HG03442 (cell line): ENCODE results near the gene OPTC.
"Not testable (repeated sequence)": the region's sequence is repeated elsewhere in the genome, so short reads cannot be mapped to it uniquely, and the experiment has no call there.

ENCODE experiments used
- ATAC-seq: cut with Tn5 transposase; IDR thresholded peaks from one replicate; pipeline ENCODE4 v1.9.1; 2021; ENCODE audit warnings: mild to moderate bottlenecking, moderate library complexity; ENCODE audit not compliant: unreplicated experiment

The OPTC gene

GRCh38 chr1:203493901-203494300 lies at the start of gene OPTC:
TSS of gene OPTC (plus strand) at chr1:203494153. CDS start at chr1:203496006, 1,853 bp downstream.
- no peak for ATAC-seq

- ATAC-seq, result no peak
These were observed 49.8 kb upstream of the OPTC start for GRCh38 chr1:203444171-203444576.

- no peak for ATAC-seq
These were observed 46.8 kb upstream of the OPTC start for GRCh38 chr1:203447151-203447550.

DNA sequence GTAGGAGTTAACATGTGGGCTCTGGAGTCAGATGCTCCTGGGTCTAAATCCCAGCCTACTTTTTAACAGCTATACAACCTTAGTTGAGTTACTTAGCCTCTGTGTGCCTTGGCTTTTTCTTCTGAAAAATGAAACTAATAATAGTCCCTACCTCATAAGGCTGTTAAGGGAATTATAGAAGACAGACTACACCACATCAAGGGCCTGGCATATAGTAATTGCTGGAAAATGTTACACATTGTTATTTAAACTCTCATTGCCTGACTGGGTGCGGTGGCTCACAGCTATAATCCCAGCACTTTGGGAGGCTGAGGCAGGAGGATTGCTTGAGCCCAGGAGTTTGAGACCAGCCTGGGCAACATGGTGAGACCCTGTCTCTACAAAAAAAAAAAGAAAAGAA lies 46.4 kb upstream of the OPTC start:
- ATAC-seq, result not testable (repeated sequence)

DNA sequence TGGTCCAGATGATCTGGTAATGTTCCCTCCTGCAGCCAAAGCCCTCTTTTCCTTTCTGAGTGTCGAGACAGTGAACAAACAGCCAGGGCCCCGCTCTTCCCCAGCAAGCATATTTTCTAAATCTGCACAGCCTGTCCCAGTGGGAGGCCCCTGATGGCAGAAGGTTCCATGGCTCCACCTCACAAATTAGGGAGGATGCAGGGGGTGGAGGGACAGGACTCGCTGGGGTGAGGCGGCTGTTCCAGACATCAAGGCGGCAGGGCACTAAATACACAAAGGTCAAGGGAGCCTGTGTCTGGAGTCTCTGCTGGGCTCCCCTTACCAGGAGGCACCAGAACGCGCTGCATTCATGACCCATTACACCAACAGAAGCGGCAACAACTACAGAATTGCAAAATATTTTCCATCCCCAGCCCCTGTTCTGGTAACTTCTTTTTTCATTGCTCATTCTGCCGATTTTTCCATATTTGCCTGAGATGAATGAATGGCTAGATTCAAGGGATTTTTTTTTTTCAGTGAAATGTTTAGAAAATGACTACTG lies 45.4 kb upstream of the OPTC start:
- ATAC-seq, result no peak

- no peak for ATAC-seq
These were observed 44.0 kb upstream of the OPTC start for GRCh38 chr1:203450001-203450400.

DNA sequence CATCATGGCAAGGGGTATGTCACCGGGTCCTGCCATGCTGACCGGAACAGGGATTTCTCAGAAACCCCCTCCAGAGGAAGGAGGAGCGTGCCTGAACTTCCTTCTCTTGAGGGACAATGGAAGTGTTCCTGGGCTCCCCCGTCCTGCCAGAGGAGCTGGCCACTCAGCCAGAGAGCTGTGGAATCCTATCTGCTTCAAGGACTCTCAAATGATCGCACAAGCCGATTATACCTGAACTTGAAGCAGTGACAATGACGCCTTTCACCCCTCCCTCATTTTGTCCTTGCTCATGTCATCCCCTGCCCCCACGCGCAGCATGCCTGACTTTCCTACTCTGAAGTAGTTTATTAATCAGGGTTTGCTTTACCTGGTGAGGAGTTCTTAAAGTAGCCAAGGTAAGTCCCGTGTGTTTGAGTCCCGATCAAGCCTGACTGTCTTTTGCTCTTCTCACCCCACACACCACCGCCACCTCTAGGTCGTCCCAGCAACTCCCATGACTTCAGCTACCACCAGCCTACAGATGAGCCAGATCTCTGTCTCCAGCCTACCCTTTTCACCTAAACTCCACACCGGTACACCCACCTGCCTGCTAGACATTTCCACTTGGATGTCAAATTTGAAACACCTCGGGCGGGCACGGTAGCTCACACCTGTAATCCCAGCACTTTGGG lies 43.3 kb upstream of the OPTC start:
- ATAC-seq, result no peak

- no peak for ATAC-seq
These were observed 41.8 kb upstream of the OPTC start for GRCh38 chr1:203451836-203452784.

DNA sequence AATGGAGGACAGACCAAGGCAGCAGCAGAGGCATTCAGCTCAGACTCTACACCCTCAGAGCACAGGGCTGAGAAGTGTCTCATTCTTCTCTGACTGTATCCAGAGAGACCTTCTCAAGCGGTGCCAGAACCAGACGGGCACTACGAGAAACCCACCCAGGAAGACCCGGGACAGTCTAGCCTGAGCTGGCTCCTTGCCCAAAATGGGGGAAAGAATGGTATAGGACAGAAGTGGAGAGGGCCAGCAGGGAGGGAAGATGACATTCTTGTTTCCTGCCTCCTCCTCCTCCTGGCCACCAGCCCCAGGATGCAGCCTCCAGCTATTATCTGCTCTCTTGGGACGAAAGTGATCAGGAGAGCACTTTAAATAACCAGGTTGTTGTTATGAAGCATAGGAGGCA lies 40.9 kb upstream of the OPTC start:
- ATAC-seq, result no peak

GRCh38 chr1:203453616-203454015 lies 40.3 kb upstream of the OPTC start:
- ATAC-seq, result no peak

- ATAC-seq, result no peak
These were observed 38.9 kb upstream of the OPTC start for GRCh38 chr1:203454986-203455471.

GRCh38 chr1:203455706-203456105 lies 38.2 kb upstream of the OPTC start:
- no peak for ATAC-seq

- ATAC-seq, result no peak
These were observed 37.4 kb upstream of the OPTC start for GRCh38 chr1:203456577-203456976.

- no peak for ATAC-seq
These were observed 35.9 kb upstream of the OPTC start for GRCh38 chr1:203458078-203458477.

DNA sequence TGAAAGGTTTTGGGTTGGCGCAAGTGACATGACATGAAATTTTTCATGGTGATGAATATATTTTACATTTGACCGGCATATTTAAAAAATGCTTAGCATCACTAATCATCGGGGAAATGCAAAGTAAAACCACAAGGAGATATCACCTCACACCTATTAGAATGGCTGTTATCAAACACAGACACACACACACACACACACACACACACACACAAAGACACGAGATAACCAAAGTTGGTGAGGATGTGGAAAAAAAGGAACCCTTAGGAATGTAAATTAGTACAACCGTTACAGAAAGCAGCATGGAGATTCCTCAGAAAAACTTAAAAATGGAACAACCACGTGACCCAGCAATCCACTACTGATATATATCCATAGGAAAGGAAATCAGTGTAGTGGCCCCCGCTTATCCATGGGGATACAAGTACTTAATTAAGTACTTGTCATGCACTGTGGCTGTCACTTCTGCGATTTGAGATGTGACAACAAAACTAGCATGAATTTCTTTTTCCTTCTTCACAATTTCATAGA lies 34.2 kb upstream of the OPTC start:
- ATAC-seq, result no peak

DNA sequence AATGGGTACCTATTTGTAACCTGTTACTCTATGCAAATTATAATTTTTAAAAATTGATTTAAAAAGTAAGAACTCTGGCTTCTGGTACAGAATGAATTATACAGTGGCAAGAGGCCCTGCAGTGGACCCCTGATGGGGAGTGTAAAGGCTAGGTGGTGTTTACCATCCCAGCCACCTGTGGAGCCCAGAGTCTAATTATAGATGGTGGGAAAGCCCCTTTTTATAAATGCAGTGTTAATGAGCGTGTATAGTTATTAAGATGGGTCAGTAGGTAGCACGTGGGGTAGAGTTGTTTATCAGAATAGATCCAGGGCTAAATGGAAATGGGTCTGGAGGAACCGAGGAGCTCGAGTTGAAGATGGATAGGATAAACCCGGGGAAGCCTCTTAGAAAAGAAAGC lies 32.2 kb upstream of the OPTC start:
- ATAC-seq, result no peak

- ATAC-seq, result no peak
These were observed 31.8 kb upstream of the OPTC start for GRCh38 chr1:203462143-203462542.

GRCh38 chr1:203462878-203463277 lies 31.1 kb upstream of the OPTC start:
- ATAC-seq, result no peak

- no peak for ATAC-seq
These were observed 30.4 kb upstream of the OPTC start for GRCh38 chr1:203463469-203464062.

DNA sequence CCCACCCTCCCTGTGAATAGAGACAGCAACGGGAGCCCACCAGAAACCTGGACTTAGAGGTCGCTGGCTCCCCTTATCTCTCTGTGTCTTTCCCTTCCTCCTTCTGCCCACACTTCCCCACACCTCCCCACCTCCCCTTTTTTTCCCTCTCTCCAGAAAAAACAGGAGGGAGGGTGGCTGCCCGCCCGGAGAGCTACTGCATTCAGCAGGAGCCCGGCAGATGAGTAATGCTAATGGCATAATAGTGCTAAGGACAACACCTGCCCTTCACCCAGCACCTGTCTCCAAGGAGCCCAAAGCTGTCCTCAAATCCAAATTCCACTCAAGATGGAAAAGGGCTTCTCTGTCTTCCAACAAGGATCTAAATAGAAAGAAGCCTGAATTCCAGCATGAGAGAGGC lies 29.7 kb upstream of the OPTC start:
- no peak for ATAC-seq

DNA sequence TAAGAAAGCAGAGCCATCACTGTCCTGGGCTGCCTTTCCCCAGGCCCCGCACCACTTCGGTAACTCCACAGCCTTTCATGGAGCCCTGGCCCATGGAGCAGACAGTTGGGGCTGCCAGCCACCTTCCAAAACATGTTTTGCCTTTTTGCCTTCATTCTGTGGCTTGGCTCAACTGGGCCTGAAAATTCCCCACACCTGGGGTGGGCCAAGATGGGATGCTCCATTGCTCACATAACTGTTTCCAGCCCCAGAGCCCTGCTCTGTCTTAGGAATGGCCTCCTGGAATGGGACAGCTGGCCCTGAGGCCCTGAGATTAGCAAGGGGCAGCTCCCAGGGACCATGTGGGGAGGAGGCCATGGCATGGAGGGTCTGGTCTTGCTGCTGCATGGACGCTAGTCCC lies 29.2 kb upstream of the OPTC start:
- no peak for ATAC-seq
